Lung (tissue), 12 donors: ENCODE data around the gene ADRM1. TPM values are rescaled to one million over a fixed set of nuclear protein-coding genes. Genes with fewer than 3 reads are reported as not detected.

ENCODE experiments used
- ATAC-seq: fragments of 200-7000 bp; cut with Tn5 transposase; one replicate; pipeline ENCODE4 v1.9.1; 2020; ENCODE audit warnings: moderate number of reproducible peaks; ENCODE audit not compliant: insufficient read depth, low FRiP score
- DNase-seq, 3 donors: peaks; one replicate each; pipeline ENCODE4 v3.0.0-alpha.2; 2013 to 2017
- H3K27ac ChIP-seq, 2 donors: one replicate each; pipeline ENCODE4 v1.5.1; 2013; ENCODE audit warnings: mild to moderate bottlenecking in 2 of 2, moderate library complexity in 2 of 2, control low read depth in 1 of 2, inconsistent platforms in 1 of 2, low read depth in 1 of 2, low read length in 1 of 2
- H3K27me3 ChIP-seq, 3 donors: one replicate each; pipeline ENCODE4 v1.5.1; 2013; ENCODE audit warnings: low read length in 2 of 3; ENCODE audit not compliant: control insufficient read depth in 3 of 3, insufficient read depth in 3 of 3
- H3K36me3 ChIP-seq, 4 donors: one replicate each; pipeline ENCODE4 v1.5.1; 2013; ENCODE audit warnings: low read length in 4 of 4, mild to moderate bottlenecking in 1 of 4, moderate library complexity in 1 of 4; ENCODE audit not compliant: control insufficient read depth in 4 of 4, insufficient read depth in 4 of 4
- H3K4me1 ChIP-seq, 5 donors: one replicate each; pipeline ENCODE4 v1.5.1; 2013; ENCODE audit warnings: low read length in 5 of 5, mild to moderate bottlenecking in 2 of 5, moderate library complexity in 1 of 5; ENCODE audit not compliant: control insufficient read depth in 5 of 5, insufficient read depth in 5 of 5
- H3K4me3 ChIP-seq: one replicate; pipeline ENCODE4 v1.5.1; 2013; ENCODE audit warnings: mild to moderate bottlenecking, control low read depth, moderate library complexity
- H3K9ac ChIP-seq, 2 donors: one replicate each; pipeline ENCODE4 v1.5.1; 2013; ENCODE audit warnings: low read length in 2 of 2, control low read depth in 1 of 2; ENCODE audit not compliant: insufficient read depth in 1 of 2
- H3K9me3 ChIP-seq, 4 donors: one replicate each; pipeline ENCODE4 v1.5.1; 2013; ENCODE audit warnings: low read length in 3 of 4, mild to moderate bottlenecking in 1 of 4, moderate library complexity in 1 of 4; ENCODE audit not compliant: control insufficient read depth in 4 of 4, insufficient read depth in 3 of 4
- WGBS, 2 donors: extraction: QIAGEN DNeasy Blood & Tissue Kit; methylation state at CpG; one replicate each; pipeline ENCODE4 v1.1.7; 2013; 5-methylcytosine and 5-hydroxymethylcytosine counted together
- polyA plus RNA-seq, 2 donors: library from polyadenylated mRNA; stranded (reverse); fragments of 200-250 nt; gene quantifications; one replicate each; pipeline ENCODE4 v1.2.1, GENCODE V29; 2013
- total RNA-seq, 2 donors: library from RNA; depleted of rRNA in 1 of 2; stranded (reverse); fragments of >200 nt in 1 of 2; gene quantifications; one replicate each; pipeline ENCODE4 v1.2.1, GENCODE V29; 2014 to 2021
- TF ChIP-seq, protein P1 (sequence below): IDR thresholded peaks from 2 replicates; pipeline ENCODE4 v1.5.1; 2012; ENCODE audit warnings: mild to moderate bottlenecking; ENCODE audit errors: control extremely low read depth, extremely low read depth
- donor health status: control.
- donor health status: control.
- donor health status: Bipolar disorder and iron deficiency.
- donor health status: healthy.
- donor health status: DM: yes; HTN: yes; CAD: no.

ADRM1 gene
- total and polyA plus RNA-seq, 4 donors: 43.1 to 140 (median 106) TPM

DNA sequence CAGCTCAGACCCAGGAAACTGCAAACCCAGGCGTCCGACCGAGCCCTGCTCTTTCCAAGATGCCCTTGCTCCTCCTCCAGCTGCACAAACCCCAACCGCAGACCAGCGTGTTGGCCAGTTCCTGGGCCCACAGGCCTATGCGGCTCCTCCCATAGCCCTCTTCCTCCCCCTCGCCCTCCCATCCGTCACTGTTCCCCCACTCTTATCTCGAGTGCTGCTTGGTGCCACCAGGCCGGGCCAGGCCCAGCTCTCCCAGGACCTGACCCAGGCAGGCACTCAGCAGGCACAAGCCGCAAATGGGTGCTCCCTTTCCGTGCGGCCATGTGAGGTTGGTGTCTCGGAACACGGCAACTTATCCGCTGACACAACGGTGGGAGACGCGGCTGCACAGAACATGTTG, 28.6 kb downstream of the ADRM1 start:
- peaks cover 0 to 91% (median 12%) of the 10 kb centered on the region in 4 donors for H3K36me3 ChIP-seq
- H3K9me3 ChIP-seq: no peaks in the 10 kb centered on the region
- 93 to 94% methylated on average over 19 of the region's 19 CpGs for WGBS, 2 donors
- TF ChIP-seq, protein P1, sequence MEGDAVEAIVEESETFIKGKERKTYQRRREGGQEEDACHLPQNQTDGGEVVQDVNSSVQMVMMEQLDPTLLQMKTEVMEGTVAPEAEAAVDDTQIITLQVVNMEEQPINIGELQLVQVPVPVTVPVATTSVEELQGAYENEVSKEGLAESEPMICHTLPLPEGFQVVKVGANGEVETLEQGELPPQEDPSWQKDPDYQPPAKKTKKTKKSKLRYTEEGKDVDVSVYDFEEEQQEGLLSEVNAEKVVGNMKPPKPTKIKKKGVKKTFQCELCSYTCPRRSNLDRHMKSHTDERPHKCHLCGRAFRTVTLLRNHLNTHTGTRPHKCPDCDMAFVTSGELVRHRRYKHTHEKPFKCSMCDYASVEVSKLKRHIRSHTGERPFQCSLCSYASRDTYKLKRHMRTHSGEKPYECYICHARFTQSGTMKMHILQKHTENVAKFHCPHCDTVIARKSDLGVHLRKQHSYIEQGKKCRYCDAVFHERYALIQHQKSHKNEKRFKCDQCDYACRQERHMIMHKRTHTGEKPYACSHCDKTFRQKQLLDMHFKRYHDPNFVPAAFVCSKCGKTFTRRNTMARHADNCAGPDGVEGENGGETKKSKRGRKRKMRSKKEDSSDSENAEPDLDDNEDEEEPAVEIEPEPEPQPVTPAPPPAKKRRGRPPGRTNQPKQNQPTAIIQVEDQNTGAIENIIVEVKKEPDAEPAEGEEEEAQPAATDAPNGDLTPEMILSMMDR: no peak
- no peak for ATAC-seq
- no peak overlapping the region for H3K27ac ChIP-seq
- DNase-seq: no peak
- no peaks in the 10 kb centered on the region for H3K27me3 ChIP-seq
- no peaks in the 10 kb centered on the region for H3K4me1 ChIP-seq
- H3K9ac ChIP-seq: no peak overlapping the region
- no peak overlapping the region for H3K4me3 ChIP-seq

DNA sequence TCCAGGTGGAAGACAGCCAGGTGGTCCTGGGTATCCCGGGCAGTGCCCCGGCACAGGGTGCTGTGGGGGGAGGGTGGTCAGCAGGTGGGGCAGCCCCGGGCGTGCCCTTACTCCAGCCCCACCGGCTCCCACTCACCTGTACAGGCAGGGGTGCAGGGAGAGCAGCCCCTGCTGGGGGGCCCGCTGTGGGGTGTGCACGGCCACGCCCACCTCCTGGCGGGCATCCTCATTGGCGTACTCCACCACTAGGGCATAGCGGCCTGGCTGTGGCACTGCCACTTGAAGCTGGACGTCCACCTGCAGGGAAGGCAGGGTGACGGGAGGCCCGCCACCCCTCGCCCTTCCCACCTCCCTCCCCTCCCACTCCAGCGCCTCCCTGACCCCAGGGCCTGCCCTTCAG, 29.6 kb downstream of the ADRM1 start:
- Histone ChIP-seq H3K27ac (no peak overlapping the region), H3K36me3 (peaks cover 0 to 91% (median 9%) of the 10 kb centered on the region in 4 donors), H3K4me3 (no peak overlapping the region), H3K27me3 (no peaks in the 10 kb centered on the region), H3K9ac (no peak overlapping the region), H3K4me1 (no peaks in the 10 kb centered on the region), H3K9me3 (no peaks in the 10 kb centered on the region)
- no peak for ATAC-seq
- WGBS, 2 donors: 87 to 88% methylated on average over 15 to 16 of the region's 16 CpGs
- TF ChIP-seq, protein P1: no peak
- DNase-seq: no peak

DNA sequence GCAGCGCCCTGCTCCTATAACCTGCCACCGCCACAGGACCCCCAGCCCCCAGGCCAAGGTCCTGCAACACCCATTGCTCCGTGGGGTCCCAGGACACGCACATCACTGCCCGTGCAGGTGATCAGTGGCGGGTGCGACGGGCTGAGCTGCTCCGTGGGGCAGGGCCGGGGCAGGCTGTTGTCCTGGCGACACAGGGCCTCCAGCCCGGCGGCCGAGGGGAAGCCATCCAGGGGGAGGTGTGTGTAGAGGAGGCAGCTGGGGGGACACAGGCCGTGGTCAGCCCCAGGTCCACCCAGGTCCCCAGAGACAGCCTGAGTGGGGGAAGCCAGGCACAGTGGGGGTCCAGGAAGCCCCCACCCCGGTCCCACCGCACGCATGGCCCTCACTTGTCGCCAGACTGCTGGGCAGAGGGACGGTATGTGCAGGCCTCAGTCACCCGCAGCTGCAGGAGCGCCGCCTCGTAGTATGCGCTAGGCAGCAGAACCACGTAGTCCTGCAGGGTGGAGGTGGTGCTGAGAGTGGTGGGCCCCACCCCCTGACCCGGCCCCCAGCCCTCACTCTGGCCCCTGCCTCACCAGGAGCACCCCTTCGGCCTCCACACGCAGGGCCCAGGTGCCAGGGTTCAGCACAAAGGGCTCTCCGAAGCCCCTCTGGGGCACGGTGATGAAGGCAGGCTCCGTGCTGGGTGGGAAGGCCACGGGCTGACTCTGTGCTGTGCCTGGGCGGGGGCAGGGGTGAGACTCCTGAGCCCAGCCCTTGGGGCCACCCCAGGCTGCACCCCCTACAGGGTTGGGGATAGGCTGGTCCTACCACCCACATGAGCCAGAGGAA, 30.4 kb downstream of the ADRM1 start:
- 94% methylated on average over 31 to 34 of the region's 34 CpGs for WGBS, 2 donors
- Histone ChIP-seq H3K9me3 (no peaks in the 10 kb centered on the region), H3K9ac (no peak overlapping the region), H3K27ac (no peak overlapping the region), H3K27me3 (no peaks in the 10 kb centered on the region), H3K36me3 (peaks cover 0 to 91% (median 5%) of the 10 kb centered on the region in 4 donors), H3K4me3 (no peak overlapping the region), H3K4me1 (no peaks in the 10 kb centered on the region)
- TF ChIP-seq, protein P1: no peak
- ATAC-seq (no peak), DNase-seq (no peak)
